Globus pallidus (tissue), 1 donor: ENCODE data around the gene SLC4A8.

Experiments used
- DNase-seq: peaks from one replicate; pipeline ENCODE4 v3.0.0-alpha.2; 2015; ENCODE audit warnings: low spot score

SLC4A8 gene

GRCh38 chr12:51424662-51425539, at the start of gene SLC4A8:
TSS of gene SLC4A8 (plus strand) at chr12:51424831. CDS start at chr12:51424988, 157 bp downstream.
- DNase-seq, result peak; percentile 97

GRCh38 chr12:51374856-51375255, 49.8 kb upstream of the SLC4A8 start:
- no peak for DNase-seq

GRCh38 chr12:51377099-51377984, 47.3 kb upstream of the SLC4A8 start:
- no peak for DNase-seq

GRCh38 chr12:51378749-51379148, 45.9 kb upstream of the SLC4A8 start:
- no peak for DNase-seq

GRCh38 chr12:51379571-51379970, 45.1 kb upstream of the SLC4A8 start:
- no peak for DNase-seq

GRCh38 chr12:51381226-51382079, 43.2 kb upstream of the SLC4A8 start:
- DNase-seq, result no peak

GRCh38 chr12:51382173-51382572, 42.5 kb upstream of the SLC4A8 start:
- DNase-seq, result no peak

- DNase-seq, result no peak
These were observed 41.2 kb upstream of the SLC4A8 start for GRCh38 chr12:51383269-51383905.

GRCh38 chr12:51386351-51386750, 38.3 kb upstream of the SLC4A8 start:
- DNase-seq, result no peak

GRCh38 chr12:51388069-51388799, 36.4 kb upstream of the SLC4A8 start:
- DNase-seq, result peak; percentile 71

GRCh38 chr12:51388846-51389245, 35.8 kb upstream of the SLC4A8 start:
- DNase-seq, result peak; percentile 87

GRCh38 chr12:51389302-51389999, 35.2 kb upstream of the SLC4A8 start:
- no peak for DNase-seq

GRCh38 chr12:51390457-51390856, 34.2 kb upstream of the SLC4A8 start:
- DNase-seq, result no peak

GRCh38 chr12:51390891-51391282, 33.7 kb upstream of the SLC4A8 start:
- DNase-seq, result peak; percentile 67

- no peak for DNase-seq
These were observed 33.1 kb upstream of the SLC4A8 start, which contains the start of gene GALNT6 for GRCh38 chr12:51391283-51392123. TSS of gene GALNT6 (minus strand) at chr12:51391406. CDS start at chr12:51379781, 11,625 bp downstream.

GRCh38 chr12:51392556-51393237, 31.9 kb upstream of the SLC4A8 start:
- DNase-seq, result no peak

- DNase-seq, result no peak
These were observed 30.7 kb upstream of the SLC4A8 start for GRCh38 chr12:51393676-51394545.
